Ecto neural progenitor cell (in vitro differentiated cells): ENCODE results near the gene MNT.

Experiments used
- DNase-seq: peaks from one replicate; pipeline ENCODE4 v3.0.0-alpha.2; 2018; ENCODE audit warnings: low spot score

MNT gene

DNA sequence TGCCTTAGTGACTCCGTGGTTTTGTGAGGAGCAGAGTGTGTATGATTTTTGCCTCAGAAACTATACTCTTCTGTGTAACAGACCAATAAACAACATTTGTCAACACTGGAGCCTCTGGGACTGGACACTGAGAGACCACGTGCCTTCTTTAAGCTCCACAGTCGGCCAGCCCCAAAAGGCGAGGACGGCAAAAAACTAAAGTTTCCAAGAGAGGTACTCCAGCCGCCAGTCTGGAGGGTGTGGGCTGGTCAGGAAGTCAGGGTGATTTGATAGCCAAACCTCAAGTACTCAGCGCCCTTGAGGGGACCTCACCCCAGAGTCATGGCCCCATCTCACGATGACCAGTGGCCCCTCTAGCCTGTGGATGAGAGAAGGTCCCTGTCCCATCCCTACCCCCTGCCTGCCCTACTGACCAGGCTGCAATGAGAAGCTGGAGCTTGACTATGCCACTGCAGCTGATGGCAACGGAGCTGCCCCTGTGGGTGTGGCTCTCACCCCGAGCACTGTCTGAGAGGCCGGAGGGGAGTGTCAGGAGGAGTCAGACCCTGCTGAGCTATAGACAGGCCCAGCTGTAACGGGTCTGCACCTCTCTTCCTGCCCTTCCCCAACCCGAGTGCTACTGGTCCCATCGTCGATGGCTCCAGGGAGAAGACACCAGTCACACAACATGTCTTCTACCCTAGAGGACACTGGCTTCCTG, 19.8 kb downstream of the MNT start:
- DNase-seq: no peak

- DNase-seq: no peak
Measured at GRCh38 chr17:2380226-2380922, 20.5 kb downstream of the MNT start.

DNA sequence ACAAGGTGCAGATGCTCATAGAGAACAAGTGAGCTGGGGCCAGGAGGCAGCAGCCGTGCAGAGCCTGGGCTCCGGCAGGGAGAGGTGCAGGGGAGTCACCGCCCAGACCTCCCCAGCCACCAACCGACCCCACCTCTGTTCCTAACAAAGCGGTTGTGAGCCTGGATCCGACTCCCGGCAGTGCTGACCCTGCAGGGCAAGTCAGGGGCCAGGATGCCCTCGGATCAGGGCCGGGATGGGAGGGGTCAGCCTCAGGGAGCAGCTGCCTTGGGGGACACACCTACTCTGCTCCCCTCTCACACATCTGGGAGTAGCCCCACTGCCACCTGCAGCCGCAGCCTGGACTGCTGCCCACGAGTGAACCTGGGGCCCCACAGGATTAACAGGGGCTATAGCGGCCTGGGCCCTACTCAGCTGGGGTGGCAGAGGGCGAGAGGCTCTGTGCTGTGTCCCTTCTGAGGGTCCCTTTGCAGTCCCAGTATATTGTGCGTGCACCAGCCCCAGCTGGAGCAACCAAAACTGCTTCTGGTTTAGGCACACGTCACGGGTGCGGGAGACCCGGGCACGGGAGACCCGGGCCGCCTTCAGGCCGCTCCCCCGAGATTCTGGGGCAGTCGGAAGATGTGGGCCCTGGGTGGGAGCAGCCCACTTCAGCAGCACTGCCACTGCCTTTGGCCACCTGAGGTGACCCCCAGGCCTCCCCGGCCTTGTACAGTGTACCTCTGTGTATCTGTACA, 21.2 kb downstream of the MNT start:
- DNase-seq: no peak

DNA sequence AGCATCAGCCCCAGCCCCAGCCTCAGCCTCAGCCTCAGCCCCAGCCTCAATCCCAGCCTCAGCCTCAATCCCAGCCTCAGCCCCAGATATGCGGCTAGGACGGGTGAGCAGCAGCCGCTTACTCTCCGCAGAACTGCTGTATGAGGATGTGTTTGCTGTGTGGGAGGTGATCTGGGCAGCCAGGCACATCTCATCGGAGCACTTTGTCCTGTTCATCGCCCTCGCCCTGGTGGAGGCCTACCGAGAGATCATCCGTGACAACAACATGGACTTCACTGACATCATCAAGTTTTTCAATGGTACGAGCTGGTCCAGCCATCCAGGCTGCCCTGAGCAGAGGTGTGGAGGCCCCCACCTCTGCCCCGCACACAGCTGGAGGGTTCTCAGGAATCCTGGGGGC, 22.0 kb downstream of the MNT start:
- no peak for DNase-seq

- DNase-seq: no peak
Measured at GRCh38 chr17:2377659-2378058, 23.2 kb downstream of the MNT start.

DNA sequence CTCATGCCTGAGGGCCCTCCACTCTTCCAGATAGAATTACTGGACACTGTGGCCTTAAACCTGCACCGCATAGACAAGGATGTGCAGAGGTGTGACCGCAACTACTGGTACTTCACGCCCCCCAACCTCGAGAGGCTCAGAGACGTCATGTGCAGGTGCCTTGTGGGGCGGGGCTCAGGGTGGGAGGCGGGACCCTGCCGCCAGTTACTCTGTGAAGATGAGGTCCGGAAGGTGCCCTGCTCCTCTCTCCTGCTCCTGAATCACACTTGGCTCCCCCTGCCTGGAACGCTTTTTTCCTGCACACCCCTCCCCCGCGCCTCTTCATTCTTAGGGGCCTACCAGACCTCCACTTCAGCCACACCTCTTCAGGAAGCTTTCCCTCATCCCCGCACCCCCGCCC, 24.8 kb downstream of the MNT start:
- DNase-seq: no peak

DNA sequence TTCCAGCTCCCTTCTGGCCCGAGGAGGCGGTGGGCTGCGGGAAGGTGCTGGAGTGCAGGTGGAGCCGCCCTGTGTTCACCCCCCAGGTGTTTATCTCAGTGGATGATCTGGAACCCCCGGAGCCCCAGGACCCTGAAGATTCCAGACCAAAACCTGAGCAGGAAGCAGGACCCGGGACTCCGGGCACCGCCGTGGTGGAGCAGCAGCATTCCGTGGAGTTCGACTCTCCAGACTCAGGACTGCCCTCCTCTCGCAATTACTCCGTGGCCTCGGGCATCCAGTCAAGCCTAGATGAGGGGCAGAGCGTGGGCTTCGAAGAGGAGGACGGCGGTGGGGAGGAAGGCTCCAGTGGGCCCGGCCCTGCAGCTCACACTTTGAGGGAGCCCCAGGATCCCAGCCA, 25.5 kb downstream of the MNT start:
- DNase-seq: no peak

DNA sequence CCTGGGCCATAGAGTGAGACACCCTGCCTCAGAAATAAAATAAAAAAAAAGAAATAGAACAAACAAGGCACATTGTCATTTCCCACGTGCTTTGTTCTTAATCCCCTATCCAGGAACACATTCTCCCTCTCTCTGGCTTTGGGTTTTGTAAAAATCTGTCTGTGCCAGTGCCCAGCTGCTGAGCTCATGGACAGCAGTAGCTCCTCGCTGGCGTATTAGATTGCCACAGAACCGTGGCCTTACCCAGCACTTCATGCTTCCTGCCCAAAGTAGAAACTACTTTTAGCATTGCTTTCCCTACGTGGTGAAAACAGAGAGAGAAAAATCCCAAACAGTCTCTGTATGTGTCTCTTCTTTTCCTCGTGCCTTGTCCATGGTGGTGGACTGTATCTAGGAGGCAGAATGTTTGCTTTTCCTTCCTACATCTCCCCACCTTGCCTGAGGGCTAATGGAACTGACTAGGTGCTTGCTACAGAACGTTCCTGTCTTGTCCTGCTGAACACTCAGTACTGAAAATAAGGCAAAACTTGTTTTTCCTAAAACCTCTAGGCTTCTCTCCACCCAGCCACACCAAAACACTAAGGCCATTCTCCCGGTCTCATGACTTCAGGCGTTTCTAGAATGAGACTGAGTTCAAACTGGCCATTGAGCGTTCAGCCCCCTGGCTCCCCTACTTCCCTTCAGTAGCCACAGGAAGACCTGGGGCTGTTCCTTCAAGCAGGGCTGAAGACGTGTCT, 26.1 kb downstream of the MNT start:
- DNase-seq: no peak

- no peak for DNase-seq
Measured at GRCh38 chr17:2373179-2373578, 27.7 kb downstream of the MNT start.

GRCh38 chr17:2372681-2373080, 28.2 kb downstream of the MNT start:
- DNase-seq: no peak

- DNase-seq: no peak
Measured at GRCh38 chr17:2372180-2372579, 28.7 kb downstream of the MNT start.

- DNase-seq: no peak
Measured at GRCh38 chr17:2371183-2372130, 29.4 kb downstream of the MNT start.

DNA sequence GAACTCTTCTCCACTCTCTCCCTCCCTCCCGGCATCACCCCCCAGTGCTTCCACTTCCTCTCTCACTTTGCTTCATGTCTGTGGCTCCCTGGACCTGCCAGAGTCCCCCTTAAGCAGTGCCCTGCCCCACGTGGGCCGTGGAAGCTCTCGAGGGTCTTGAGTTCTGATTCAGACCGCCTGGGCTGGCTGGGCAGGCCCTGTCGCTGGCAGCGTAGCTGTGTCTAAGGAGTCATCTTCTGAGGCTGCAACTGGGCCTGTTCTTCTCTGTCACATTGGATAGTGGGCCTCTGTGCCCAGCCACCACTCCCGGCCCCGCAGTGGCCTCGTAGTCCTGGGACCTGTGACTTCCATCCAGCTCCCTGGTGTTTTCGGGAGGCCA, 30.7 kb downstream of the MNT start:
- no peak for DNase-seq

GRCh38 chr17:2369551-2370210, 31.2 kb downstream of the MNT start:
- DNase-seq: peak; percentile 74

GRCh38 chr17:2369039-2369438, 31.8 kb downstream of the MNT start:
- DNase-seq: no peak

- DNase-seq: no peak
Measured at GRCh38 chr17:2368359-2368758, 32.5 kb downstream of the MNT start.

DNA sequence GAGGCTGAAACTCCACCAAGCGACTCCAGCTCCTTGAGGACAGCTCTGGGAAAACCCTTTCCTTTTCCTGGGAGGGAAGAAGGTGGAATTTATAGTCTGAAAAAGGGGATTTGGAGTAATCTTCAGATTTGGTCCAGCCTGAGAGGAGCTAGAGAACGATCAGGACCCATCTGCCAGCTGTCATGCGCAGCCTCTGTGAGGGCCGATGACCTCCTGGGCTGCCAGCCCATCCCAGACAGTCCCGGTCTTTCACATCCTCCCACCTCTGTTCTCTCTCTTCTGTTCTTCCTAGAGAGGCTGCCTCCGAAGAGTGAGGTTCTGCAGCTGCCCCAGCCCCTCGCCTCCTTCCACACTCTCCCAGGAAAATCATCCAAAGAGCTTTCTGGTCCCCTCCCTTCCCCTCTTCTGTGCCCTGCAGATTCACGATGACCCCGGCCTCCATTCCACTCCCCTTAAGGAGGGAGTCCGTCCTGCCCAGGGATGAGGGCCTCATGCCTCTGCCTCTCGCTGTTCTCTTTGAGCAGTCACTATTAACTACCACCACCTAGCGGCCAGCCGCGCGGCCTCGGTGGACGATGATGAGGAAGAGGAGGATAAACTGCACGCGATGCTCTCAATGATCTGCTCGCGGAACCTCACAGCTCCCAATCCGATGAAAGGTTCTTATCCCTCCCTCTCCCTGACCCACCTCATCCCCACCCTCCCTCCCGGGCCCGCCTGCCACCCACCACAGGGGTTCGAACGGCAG, 33.9 kb downstream of the MNT start:
- DNase-seq: peak; percentile 78

DNA sequence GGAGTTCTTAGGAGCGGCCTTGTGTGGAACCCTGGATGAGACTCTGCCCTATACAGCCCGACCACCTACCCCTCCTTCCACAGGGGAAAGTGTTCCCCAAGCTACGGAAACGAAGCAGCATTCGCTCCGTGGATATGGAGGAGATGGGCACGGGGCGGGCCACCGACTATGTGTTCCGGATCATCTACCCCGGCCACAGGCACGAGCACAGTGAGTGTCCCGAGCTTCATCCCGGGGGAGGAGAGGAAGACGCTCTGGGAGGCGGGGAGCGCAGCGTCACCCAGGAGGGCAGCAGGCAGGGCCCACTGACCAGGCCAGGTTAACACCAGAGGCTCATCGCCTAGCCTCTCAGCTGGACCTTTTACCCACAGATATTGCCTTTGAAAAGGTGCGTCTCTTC, 35.7 kb downstream of the MNT start:
- no peak for DNase-seq

- DNase-seq: no peak
Measured at GRCh38 chr17:2364763-2365116, 36.1 kb downstream of the MNT start.
